RWPE1 (cell line): ENCODE results near the gene ME3.

Source experiments
- CTCF ChIA-PET: fragments of 350-600 bp; sonication (Branson Sonifier 250); formaldehyde crosslinking; extraction: SDS; loops from one replicate; lab custom pipeline; 2021; lab: Yijun Ruan, JAX
- POLR2A ChIA-PET: fragments of 400-600 bp; formaldehyde crosslinking; extraction: SDS; loops from one replicate; lab custom pipeline; 2020; ENCODE audit warnings: antibody characterized with exemption; ENCODE audit not compliant: low non-redundant PET; lab: Yijun Ruan, JAX
- DNase-seq: peaks from one replicate; pipeline ENCODE4 v3.0.0; 2012; ENCODE audit warnings: low spot score
- H3K27ac ChIP-seq: fragments of 450-650 bp; 2 replicates; pipeline ENCODE4 v1.5.1; 2017
- TF ChIP-seq, protein P1 (sequence below): fragments of 450-650 bp; conservative IDR thresholded peaks from 2 replicates; pipeline ENCODE4 v1.5.1; 2017; ENCODE audit warnings: low read depth, mild to moderate bottlenecking

ME3 gene

DNA sequence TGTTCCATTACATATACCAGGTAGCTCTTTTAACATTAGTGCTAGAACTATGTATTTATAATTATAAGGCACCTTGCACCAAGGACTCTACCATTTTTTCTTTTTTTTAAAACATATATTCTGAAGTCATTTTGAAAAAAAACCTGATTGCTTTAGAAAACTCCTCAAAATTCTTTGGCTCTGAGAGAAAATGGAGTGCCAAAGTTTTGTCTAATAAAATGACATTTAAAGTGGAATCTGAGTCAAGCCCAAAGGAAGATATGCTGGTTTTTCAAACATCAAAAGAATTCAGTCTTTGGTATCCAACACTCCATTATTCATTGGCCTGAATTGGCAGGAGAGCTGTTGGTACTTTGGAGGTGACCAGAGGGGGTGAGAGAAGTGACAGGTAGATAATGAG lies 116.5 kb downstream of the ME3 start:
- CTCF ChIA-PET = interaction anchor here (0.6 to 0.7 kb wide), 2 partner anchors 10 to 56 kb away, joined by 3 read pairs; no protein-coding TSS in a partner anchor
- POLR2A ChIA-PET = no interaction called here

DNA sequence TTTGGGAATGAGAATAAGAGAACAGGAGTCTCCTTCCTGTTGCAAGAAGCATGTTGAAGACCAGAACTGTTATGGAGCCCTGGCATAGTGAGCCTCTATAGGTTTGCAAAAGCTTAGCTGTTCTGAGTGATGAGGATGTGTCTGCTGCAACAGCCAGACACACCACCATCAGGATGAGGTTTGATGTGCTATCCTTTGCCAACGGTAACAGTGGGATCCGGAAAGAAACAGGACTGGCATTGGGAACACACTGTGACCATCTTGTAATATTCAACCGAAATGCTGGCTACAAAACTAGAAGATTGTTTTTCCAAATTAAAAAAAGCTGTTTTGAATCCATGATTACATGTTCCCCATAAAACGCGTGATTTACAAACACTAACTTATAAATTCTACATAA lies 117.0 kb downstream of the ME3 start:
- ChIA-PET POLR2A (no interaction called here), CTCF (interaction anchor here (0.5 to 0.6 kb wide), 2 partner anchors 56 to 295 kb away, joined by 3 read pairs; no protein-coding TSS in a partner anchor)
- no peak overlapping the region for H3K27ac ChIP-seq

More for the DNA sequence above, 116.5 kb downstream of the ME3 start:
- H3K27ac ChIP-seq = no peak overlapping the region
- TF ChIP-seq, protein P1, sequence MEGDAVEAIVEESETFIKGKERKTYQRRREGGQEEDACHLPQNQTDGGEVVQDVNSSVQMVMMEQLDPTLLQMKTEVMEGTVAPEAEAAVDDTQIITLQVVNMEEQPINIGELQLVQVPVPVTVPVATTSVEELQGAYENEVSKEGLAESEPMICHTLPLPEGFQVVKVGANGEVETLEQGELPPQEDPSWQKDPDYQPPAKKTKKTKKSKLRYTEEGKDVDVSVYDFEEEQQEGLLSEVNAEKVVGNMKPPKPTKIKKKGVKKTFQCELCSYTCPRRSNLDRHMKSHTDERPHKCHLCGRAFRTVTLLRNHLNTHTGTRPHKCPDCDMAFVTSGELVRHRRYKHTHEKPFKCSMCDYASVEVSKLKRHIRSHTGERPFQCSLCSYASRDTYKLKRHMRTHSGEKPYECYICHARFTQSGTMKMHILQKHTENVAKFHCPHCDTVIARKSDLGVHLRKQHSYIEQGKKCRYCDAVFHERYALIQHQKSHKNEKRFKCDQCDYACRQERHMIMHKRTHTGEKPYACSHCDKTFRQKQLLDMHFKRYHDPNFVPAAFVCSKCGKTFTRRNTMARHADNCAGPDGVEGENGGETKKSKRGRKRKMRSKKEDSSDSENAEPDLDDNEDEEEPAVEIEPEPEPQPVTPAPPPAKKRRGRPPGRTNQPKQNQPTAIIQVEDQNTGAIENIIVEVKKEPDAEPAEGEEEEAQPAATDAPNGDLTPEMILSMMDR = no peak
- DNase-seq = no peak

DNA sequence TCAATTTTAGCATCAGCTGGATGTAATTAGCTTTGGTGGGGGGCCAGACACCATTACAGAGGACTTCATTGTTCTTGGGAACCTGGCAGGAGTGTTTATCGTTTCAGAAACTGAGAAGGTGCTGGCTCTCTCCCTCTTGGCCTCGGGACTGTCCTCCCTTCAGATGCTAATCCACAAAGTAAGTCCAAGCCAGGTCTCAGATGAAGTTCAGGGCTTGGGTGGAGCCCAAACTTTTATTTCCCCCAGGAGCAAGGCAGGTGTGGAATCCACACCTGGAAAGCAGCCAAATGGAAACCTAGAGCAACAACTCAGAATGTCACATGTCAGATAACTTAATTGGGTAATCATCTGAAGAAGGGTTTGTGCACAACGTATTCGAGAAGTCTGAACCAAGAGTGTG lies 119.2 kb downstream of the ME3 start:
- H3K27ac ChIP-seq = peak overlapping the region; percentile 41
- CTCF ChIA-PET = no interaction called here
- TF ChIP-seq, protein P1 = no peak
- DNase-seq = no peak
- POLR2A ChIA-PET = no interaction called here

More for the DNA sequence above, 117.0 kb downstream of the ME3 start:
- DNase-seq = no peak
- TF ChIP-seq, protein P1 = no peak

DNA sequence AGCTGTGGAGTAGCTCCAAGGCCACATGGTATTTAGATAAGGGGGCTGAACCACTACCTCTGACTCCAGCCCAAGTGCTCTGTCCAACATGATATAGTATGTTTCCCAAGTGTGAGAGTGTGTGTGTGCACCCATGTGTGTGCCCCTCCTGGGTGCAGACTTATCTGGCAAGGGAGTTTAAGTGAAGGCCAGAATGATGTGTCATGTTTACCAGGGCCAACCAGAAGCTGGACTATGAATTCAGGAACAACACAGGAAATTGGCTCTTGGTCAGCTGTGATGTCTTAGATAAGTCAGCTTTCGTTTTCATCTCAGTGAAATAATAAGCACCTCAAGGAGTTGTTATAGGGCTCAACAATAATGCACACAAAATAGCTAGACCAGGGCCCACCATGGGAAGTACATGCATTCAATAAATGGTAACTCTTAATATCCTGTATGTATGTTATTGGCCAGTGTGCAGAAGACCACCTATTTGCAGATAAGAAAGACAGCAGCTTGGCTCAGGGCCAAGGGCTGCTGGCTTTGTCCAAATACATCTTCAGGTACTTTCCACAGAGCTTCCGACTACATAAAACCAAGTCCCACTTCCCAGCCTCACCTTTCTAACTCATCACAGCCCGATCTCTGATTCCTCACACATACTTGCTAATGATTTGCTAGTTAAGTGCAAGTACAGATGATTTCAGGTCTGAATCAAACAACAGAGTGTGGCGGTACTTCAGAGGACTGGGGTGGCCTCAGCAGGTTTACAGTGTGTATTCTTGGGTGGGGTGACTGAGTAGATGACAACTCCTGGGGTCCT lies 120.9 kb downstream of the ME3 start:
- peak overlapping the region; percentile 68 for H3K27ac ChIP-seq
- CTCF ChIA-PET = interaction anchor here (0.7 kb wide), 1 partner anchor 191 kb away, joined by 3 read pairs; no protein-coding TSS in a partner anchor
- peak; percentile 64 for DNase-seq
- POLR2A ChIA-PET = no interaction called here
- TF ChIP-seq, protein P1 = no peak

DNA sequence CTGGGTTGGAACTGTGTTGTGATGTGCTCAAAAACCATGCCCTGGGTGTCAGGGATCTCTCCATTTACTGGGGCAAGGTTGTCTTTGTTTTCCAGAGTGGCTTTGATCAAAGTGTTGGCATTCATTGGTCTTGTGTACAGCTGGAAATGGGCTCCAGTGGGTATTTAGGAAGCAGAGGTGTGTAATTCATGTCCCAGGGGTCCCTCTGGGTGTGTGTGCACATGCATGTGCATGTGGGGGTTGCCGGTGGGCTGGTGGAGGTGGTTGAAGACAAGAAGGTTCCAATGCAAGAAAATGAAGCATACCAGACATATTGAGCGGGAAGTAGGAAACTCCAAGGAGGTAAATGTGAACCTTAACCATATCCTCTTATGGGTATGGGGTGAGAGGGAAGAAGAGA lies 121.7 kb downstream of the ME3 start:
- CTCF ChIA-PET = interaction anchor here (0.7 kb wide), 1 partner anchor 190 kb away, joined by 3 read pairs; no protein-coding TSS in a partner anchor
- H3K27ac ChIP-seq = peak overlapping the region; percentile 26; the same call in 1 of the 2 replicates
- TF ChIP-seq, protein P1 = no peak
- no peak for DNase-seq
- POLR2A ChIA-PET = no interaction called here

DNA sequence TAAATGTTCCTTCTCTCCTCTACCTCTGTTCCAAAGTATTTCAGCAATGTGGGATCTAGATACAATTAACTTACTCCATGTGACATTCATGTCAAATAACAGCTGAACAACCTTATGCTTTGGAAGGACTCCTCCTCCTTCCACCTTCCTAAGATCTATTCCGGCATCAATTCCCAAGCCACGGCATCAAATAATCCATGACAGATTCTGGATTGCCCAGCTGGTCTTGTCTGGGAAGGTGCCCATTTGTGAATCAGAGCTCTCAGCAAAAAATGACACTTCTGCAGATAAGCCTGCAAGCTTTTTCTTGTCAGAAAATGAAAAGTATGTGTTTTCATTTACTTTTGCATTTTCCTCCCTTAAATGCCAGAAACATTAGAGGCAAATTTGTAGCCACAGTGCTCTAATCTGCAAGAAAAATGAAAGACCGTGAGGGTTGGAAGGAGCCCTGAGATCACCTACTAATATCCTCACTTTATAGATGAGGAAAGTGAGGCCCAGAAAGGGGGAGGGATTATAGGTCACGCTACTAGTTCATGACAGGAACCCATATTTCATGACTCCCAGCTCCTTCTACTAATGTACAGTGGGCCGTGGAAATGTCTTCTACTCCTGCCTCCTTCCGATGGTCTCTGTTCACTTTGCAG lies 124.0 kb downstream of the ME3 start:
- ChIA-PET POLR2A (no interaction called here), CTCF (no interaction called here)
- DNase-seq = no peak
- H3K27ac ChIP-seq = peak overlapping the region; percentile 71
- TF ChIP-seq, protein P1 = no peak
